Measurements from ENCODE around the gene TDRD9.

TDRD9 gene

DNA sequence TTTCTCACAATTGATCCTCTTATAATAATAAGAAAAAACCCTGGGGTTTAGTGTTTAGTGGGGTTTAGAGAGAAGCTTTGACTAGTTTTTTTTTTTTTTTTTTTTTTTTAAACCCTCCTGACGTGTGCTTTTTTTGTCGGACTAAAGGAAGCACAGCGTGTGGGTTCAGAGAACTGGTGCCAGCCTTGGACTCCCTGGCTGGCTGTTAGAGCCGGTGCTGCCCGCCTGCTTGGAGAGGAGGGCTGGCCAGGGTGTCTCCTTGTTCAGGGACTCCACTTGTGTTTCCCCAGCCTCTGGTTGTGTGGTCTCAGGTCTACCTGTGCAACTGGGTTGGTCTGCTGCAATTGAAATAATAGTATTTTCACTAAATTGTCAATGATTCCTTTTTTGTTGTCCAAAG, 103.1 kb downstream of the TDRD9 start:
- no peak for DNase-seq (ENCODE audit: low read depth, low spot score)

GRCh38 chr14:104034976-104035699, 106.9 kb downstream of the TDRD9 start:
- DNase-seq (ENCODE audit: low read depth, low spot score) = no peak

- no peak for DNase-seq (ENCODE audit: low read depth, low spot score)
These were observed 108.0 kb downstream of the TDRD9 start for GRCh38 chr14:104036212-104036611.

- no peak for DNase-seq (ENCODE audit: low read depth, low spot score)
These were observed 108.8 kb downstream of the TDRD9 start for GRCh38 chr14:104037074-104037473.

DNA sequence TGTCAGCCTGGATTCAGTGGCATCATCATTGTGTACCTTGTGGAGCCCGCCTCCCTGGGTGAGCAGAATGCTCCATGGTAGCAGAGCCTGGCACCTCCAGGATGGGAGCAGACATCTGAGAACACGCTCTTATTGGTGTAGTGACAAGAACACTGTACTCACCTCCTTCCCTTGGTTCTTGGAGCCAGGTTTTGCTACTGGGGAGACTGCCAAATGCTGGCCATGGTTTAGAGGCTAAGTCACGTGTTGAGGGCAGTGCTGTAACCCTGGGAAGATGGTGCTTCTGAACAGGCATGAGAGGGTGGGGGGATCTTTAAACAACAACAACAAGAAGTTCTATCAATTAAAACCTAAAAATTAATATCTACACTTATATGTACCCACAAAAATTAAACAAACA, 109.6 kb downstream of the TDRD9 start:
- DNase-seq (ENCODE audit: low read depth, low spot score) = no peak

- DNase-seq (ENCODE audit: low read depth, low spot score) = no peak
These were observed 111.0 kb downstream of the TDRD9 start for GRCh38 chr14:104039214-104039613.

DNA sequence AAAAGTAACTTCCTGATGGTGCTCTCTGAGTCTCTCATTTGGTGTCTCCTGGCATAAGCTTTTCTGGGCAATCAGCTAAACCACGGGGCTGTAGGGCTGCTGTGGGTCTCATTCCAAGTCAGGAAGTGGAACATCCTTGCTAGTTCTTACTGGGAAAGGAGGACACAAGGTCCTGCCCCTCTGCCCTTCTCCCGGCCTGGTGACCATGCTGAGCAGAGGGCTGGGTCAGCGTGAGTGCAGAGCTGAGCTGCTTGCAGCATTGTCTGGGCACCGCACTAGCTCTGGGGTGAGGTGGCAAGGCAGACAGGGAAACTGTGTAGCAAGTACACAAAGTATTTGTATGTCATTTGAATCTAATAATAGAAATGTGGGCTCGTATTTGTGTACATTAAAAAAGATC, 112.3 kb downstream of the TDRD9 start:
- DNase-seq (ENCODE audit: low read depth, low spot score) = no peak

DNA sequence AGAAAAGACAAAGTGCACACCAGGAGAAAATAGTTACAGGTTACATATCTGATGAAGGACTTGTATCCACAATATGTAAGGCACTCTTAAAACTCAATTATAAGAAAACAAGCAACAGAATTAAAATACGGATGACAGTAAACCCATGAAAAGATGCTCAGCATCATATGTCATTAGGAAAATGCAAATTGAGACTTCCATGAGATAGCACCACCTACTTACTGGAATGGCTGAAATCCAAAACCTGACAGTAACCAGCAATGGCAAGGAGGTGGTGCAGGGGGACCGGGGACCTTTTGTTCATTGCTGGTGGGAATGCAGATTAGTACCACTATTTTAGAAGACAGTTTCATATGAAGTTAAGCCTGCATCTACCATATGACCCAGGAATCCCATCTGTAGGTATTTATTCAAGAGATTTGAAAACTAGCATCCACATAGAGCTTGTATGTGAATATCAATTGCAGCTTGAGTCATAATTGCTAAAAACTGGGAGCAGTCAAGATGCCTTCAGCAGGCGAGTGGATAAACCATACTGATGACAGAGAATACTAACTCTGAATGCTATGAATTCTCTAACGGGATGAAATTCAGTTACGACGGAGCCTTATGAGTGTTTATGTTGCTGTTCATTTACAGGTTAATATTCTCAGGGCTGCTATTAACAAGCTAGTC, 113.3 kb downstream of the TDRD9 start:
- DNase-seq (ENCODE audit: low read depth, low spot score) = no peak

DNA sequence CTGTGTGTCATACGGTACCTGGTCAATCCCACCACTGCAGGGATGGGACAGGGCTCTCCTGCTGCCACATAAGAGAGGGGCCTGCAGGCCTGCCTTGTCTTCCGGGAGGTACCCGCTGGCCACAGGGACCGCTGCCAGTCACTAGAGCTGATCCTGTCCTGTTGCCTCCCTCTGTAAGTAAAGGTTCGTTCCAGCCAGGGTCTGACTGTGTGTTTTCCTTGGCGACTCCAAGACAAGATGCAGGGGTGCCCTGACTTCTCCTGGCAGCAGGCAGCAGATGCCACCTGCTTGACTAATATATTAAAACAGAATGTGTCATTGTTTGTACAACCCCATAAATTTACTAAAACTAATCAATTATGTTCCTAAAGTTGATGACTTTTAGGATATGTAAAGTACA, 115.8 kb downstream of the TDRD9 start:
- no peak for DNase-seq (ENCODE audit: low read depth, low spot score)

GRCh38 chr14:104047761-104048160, 119.5 kb downstream of the TDRD9 start:
- no peak for DNase-seq (ENCODE audit: low read depth, low spot score)

DNA sequence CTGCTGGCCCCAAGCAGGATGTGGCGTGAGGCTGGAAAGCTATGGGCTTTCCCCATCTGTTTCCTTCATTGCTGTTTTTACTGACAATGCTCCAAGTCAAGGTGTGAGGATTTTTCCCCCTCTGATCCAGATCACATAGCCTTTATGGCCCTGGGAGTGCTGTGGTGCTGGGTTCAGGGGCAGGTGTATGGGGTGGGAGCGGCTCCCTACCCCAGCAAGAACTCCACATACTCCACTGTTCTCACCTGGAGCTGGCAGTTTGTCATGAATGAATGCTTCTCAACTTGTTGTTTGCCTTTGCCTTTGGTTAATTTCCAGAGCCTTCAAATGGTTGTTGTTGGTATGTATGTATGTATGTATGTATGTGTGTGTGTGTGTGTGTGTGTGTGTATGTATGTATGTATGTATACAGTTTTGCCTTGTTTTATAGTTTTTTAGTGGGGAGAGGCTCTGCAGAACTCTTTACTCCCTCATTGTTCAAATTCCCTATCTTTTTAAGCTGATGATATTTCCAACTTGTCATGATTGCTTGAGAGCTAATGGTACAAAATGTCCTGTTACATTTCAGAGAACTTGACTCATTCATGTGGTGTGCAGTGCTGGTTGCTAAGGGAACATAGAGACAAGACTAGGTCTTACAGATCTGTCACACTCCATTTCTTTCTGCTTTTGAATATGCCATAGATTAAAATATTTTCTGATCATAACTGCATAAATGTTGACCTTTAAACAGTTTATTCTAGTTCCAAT, 120.7 kb downstream of the TDRD9 start:
- DNase-seq (ENCODE audit: low read depth, low spot score) = no peak

DNA sequence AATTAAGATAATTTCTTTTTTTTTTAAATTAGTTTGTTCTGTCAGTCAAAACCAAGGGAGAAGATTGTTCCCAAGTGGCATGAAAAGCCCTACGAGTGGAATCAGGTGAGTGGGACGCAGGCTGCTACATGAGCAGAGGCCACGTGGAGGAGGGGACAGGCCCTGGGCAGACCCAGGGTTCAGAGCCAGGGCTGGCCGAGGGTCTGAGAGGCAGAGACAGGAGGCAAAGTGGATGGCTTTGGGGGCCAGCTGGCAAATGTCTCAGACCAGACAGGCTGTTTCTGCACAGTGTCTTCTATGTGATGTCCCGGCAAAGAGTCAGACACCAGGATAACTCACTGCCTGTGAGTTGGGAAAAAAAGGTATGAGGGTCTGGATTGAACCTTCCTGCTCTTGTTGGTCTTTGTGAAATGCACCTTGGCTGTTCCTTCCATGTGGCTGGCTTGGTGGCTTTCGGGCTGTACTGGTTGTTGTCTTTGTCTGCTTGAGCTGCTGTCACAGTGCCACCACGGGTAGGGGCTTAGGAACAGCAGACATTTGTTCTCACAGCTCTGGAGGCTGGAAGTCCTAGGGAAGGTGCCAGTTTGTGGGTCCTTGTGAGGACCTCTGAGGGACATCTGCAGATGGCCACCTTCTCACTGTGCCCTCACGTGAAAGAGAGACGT, 121.5 kb downstream of the TDRD9 start:
- no peak for DNase-seq (ENCODE audit: low read depth, low spot score)

- no peak for DNase-seq (ENCODE audit: low read depth, low spot score)
These were observed 123.0 kb downstream of the TDRD9 start for GRCh38 chr14:104051092-104051813.

- no peak for DNase-seq (ENCODE audit: low read depth, low spot score)
These were observed 126.1 kb downstream of the TDRD9 start for GRCh38 chr14:104054222-104054905.

DNA sequence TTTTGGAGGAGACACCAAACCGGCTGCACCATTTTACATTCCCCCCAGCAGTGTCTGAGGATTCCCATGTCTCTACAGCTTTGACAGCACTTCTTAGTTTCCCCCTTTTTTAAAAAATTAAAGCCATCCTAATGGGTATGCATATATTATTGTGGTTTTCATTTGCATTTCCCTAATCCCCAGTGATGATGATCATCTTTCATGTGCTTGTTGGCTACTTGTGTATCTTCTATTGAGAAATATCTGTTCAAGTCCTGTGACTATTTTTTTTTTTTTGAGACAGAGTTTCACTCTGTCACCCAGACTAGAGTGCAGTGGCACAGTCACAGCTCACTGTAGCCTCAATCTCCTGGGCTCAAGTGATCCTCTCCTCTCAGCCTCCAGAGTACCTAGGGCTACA, 134.0 kb downstream of the TDRD9 start:
- no peak for DNase-seq (ENCODE audit: low read depth, low spot score)

GRCh38 chr14:104064003-104064402, 135.7 kb downstream of the TDRD9 start:
- DNase-seq (ENCODE audit: low read depth, low spot score) = no peak

GRCh38 chr14:104066279-104066678, 138.0 kb downstream of the TDRD9 start:
- DNase-seq (ENCODE audit: low read depth, low spot score) = no peak

GRCh38 chr14:104066719-104067295, 138.6 kb downstream of the TDRD9 start:
- no peak for DNase-seq (ENCODE audit: low read depth, low spot score)

- DNase-seq (ENCODE audit: low read depth, low spot score) = no peak
These were observed 141.3 kb downstream of the TDRD9 start for GRCh38 chr14:104069541-104069940.

GRCh38 chr14:104072586-104072985, 144.3 kb downstream of the TDRD9 start:
- no peak for DNase-seq (ENCODE audit: low read depth, low spot score)

DNA sequence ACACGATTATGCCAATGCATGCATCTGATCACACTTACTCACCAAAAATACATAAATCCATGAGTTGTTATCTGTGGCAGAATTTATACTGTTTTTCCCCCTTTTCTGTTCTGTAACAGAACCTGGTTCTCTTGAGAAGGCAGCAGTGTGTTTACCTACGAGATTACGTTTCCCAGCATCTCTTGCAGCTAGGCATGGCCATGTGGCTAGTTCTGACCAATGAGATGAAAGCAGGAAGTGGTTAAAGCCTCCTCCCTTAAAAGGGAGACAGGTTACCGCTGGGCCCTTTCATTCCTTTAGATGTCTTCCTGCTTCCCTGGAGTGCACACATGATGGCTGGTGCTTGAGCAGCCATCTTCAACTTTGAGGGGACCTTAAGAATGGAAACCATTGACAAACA, 145.5 kb downstream of the TDRD9 start:
- no peak for DNase-seq (ENCODE audit: low read depth, low spot score)
